Upper lobe of left lung (tissue), 4 donors: ENCODE results near the gene RIPOR2.

Experiments
- CTCF ChIP-seq, 6 experiments: fragments of 450-650 bp in 4 of 6; fragments of 200-600 bp in 2 of 6; sonication (generic) in 2 of 6; IDR thresholded peaks; one replicate each; pipeline ENCODE4 v1.5.1; 2016 to 2019; ENCODE audit warnings: antibody characterized with exemption in 6 of 6
- EP300 ChIP-seq, 4 donors: sonication (generic); formaldehyde crosslinking; IDR thresholded peaks; one replicate each; pipeline ENCODE4 v1.5.1; 2017; ENCODE audit warnings: antibody characterized with exemption in 4 of 4, control low read depth in 2 of 4
- POLR2A ChIP-seq, 4 donors: fragments of 450-650 bp; IDR thresholded peaks; one replicate each; pipeline ENCODE4 v1.5.1; 2016 to 2017; ENCODE audit warnings: antibody characterized with exemption in 4 of 4, mild to moderate bottlenecking in 2 of 4
- POLR2AphosphoS5 ChIP-seq, 2 donors: sonication (generic); formaldehyde crosslinking; IDR thresholded peaks; one replicate each; pipeline ENCODE4 v1.5.1; 2017; ENCODE audit warnings: antibody characterized with exemption in 2 of 2

- no peak for TF ChIP-seq POLR2A (IDR thresholded peaks at IDR 0.05)
- TF ChIP-seq CTCF (IDR thresholded peaks at IDR 0.05), result no peak
- TF ChIP-seq EP300 (IDR thresholded peaks at IDR 0.05), result no peak
- TF ChIP-seq POLR2AphosphoS5 (IDR thresholded peaks at IDR 0.05), result no peak
These were observed 20.1 kb downstream of the RIPOR2 start for GRCh38 chr6:24915641-24916040.
